C4-2B (cell line): ENCODE data around the gene CYP39A1.

ENCODE experiments used
- ZFX ChIP-seq: fragments of 450-650 bp; IDR thresholded peaks from 2 replicates; pipeline ENCODE4 v1.6.1; 2017
- TF ChIP-seq, protein P1 (sequence below): fragments of 450-650 bp; conservative IDR thresholded peaks from 2 replicates; pipeline ENCODE4 v1.5.1; 2017; ENCODE audit warnings: mild to moderate bottlenecking

DNA sequence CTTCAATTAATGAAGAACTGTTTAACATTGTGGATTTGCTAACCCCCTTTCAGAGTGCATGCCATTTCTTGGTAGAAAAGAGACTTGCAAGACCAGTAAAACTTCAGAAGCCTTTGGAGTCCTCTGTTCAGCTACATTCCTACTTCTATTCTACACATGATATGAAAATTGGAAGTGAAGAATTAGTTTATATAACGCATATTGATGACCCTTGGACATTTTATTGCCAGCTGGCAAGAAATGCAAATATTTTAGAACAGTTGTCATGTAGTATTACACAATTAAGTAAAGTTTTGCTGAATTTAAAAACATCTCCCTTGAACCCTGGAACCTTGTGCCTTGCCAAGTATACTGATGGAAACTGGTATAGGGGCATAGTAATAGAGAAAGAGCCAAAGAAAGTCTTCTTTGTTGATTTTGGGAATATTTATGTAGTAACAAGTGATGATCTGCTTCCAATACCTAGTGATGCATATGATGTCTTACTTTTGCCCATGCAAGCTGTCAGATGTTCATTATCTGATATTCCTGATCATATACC lies 38.4 kb upstream of the CYP39A1 start:
- TF ChIP-seq, protein P1, sequence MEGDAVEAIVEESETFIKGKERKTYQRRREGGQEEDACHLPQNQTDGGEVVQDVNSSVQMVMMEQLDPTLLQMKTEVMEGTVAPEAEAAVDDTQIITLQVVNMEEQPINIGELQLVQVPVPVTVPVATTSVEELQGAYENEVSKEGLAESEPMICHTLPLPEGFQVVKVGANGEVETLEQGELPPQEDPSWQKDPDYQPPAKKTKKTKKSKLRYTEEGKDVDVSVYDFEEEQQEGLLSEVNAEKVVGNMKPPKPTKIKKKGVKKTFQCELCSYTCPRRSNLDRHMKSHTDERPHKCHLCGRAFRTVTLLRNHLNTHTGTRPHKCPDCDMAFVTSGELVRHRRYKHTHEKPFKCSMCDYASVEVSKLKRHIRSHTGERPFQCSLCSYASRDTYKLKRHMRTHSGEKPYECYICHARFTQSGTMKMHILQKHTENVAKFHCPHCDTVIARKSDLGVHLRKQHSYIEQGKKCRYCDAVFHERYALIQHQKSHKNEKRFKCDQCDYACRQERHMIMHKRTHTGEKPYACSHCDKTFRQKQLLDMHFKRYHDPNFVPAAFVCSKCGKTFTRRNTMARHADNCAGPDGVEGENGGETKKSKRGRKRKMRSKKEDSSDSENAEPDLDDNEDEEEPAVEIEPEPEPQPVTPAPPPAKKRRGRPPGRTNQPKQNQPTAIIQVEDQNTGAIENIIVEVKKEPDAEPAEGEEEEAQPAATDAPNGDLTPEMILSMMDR, result no peak
- no peak for TF ChIP-seq ZFX
